Femur (tissue), 1 donor: ENCODE data around the gene TGFBI.

Source experiments
- DNase-seq: peaks from one replicate; pipeline ENCODE4 v3.0.0-alpha.2; 2017

TGFBI gene

DNA sequence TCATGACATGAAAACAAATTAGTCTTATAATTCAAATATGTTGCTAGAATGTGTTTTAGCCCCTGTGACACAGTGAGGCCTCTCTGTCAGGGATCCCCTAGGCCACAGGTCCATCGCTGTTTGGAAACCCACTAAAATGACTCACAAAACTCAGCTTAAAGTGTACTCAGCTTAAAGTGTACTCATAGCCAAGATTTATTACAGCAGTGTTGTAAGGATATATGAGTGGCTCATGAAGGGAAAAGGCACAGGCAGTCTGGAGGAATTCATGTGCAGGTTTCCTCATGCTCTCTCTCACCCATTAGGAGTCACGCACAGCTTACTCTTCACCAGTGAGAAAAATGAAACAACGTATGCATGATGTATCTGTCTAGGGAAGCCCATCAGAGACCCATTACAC lies 24.4 kb upstream of the TGFBI start:
- peak; percentile 3 for DNase-seq

DNA sequence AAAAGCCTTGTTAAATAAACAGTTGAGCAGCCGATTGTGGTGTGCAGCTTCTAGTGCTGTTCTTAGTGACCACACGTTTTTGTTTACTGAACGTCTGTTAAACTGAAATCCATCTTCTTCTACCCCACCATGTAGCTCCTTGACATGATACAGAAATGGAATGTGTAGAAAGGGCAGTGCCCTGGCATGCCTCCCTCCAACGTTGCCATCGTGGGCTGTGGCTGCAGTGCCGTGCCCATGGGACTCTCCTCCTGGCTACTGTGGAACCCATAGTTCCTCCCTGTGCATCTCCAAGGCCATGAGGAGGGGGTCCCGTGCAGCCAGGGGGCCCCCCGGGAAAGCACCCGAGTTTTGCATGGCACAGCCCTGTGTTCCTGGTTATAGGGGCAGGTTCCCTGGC lies 23.3 kb upstream of the TGFBI start:
- DNase-seq = peak; percentile 13

DNA sequence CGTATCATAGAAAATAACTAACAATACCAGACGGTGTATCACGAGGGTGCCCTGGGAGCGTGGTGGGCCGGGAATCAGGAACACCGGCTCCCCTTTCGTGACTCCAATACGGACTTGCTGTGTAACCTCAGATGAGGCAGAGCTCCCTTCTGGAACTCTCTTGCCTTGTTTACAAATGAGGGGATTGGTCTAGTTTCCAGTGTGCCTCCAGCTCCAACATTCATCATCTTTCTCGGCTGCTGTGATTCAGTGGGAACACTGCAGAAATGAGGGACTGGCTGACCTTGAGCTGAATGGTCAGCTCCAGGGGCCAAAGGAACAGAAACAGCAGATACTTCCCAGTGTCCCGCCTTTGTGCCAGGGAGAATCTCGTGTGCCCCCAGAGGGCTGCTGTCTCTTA lies 22.6 kb upstream of the TGFBI start:
- peak; percentile 18 for DNase-seq

DNA sequence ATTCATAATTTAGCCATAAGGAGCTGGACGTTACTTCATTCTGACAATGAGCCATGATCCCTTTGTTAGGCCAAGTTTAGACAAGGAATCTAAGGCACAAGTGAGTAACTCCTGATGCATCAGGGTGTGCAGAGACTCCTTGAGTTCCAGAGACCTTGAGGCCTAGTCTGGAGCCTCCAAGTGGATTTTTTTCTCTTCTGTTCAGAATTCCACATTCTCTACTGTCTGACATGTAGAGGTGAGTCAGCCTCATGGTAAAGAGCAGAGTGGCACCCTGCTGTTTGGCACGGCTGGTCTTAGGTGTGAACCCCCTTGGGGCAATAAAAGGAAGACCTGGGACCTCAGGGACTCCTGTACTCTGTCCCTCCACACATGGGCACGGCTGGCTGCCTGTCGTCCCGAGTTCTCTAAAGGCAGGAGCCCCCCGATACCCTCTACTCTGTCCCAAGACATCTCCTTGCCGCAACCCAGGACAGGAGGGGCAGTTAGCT lies 22.0 kb upstream of the TGFBI start:
- peak; percentile 13 for DNase-seq

DNA sequence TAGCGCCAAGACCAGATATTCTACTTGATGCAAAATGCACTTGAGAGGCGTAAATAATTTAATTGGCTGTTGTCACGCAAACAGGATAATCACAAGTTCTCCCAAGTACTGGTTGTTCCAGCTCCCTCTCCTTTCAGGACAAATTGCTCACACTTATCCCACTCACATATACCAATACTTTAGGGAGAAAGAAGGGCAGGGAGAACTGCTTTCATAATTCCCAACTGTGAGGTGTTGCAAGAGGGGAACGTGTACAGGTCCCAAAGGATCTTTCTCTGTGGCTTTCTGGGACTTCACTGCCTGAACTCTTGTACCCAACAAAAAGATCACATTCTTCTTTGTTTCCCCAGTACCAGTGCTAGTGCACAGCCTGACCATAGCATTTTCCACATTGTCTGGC lies 21.5 kb upstream of the TGFBI start:
- DNase-seq = peak; percentile 2

DNA sequence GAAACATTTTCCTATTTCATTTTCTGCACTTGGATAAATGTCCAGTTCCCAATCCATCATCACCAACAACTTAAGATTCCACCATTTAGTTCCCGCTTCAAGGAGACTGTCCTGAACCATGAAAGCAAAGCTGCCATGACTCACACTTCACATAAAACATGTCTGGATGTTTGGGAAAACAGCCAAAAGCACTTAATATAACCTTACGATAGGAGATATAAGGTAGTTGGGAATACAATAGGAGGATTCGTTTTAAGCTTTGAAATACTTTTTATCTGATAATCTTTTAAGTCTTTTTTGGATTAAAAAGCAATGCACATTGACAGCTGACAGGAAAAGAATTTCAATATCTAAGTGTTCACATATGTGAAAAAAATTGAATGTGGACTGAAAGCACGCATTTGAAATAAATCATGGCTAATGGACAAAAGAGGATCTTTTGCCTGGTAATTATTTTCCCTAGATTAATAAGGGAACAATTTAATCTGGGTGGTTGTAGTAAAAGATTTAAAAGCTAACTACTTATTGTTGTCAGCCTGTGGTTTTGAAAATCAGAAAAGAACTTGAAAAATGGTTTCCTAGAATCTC lies 17.3 kb upstream of the TGFBI start:
- peak; percentile 14 for DNase-seq

DNA sequence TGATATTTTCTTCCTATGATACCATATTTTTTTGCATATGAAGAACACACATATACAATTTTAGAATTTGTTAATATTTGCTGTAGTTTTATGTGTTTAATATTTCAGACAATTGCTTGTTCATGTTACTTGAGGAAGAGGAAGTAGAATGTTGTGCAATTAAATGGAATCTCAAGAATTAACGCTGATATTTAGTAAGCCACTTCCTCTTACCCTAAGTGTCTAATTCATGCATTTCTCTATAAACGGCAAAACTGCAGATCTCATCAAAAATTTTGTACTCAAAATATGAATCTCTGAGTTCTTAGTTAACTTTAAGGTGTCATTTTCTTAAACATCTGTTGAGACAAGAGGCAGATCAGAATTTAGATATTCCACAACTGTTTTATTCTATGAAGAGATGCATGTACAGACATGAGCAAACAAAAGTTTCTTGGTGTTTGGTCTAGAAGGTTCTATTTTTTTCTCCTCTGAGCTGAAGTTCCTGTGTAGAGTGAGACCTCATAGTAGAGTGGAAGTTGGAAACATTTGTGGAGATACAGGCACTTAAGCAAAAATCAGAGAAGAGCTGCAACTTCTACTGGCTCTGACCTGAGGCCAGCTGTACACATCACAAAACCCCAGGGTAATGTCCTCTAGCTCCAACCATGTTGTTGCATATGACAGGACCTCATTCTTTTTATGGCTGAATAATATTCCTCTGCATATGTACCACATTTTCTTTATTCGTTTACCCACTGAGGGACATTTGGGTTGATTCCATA lies 16.6 kb upstream of the TGFBI start:
- peak; percentile 7 for DNase-seq

DNA sequence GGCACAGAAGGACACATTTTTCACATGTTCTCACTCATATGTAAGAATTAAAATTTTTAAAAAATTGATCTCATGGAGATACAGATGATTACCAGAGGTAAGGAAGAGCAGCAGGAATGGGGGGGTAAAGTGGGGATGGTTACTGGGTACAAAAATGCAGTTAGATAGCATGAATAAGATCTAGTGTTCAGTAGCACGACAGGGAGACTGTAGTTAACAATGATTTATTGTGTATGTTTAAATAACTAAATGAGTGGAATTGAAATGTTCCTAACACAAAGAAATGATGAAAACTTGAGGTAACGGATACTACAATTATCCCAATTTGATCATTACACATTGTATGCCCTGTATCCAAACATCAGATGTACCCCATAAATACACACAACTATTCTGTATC lies 15.2 kb upstream of the TGFBI start:
- DNase-seq = peak; percentile 3

DNA sequence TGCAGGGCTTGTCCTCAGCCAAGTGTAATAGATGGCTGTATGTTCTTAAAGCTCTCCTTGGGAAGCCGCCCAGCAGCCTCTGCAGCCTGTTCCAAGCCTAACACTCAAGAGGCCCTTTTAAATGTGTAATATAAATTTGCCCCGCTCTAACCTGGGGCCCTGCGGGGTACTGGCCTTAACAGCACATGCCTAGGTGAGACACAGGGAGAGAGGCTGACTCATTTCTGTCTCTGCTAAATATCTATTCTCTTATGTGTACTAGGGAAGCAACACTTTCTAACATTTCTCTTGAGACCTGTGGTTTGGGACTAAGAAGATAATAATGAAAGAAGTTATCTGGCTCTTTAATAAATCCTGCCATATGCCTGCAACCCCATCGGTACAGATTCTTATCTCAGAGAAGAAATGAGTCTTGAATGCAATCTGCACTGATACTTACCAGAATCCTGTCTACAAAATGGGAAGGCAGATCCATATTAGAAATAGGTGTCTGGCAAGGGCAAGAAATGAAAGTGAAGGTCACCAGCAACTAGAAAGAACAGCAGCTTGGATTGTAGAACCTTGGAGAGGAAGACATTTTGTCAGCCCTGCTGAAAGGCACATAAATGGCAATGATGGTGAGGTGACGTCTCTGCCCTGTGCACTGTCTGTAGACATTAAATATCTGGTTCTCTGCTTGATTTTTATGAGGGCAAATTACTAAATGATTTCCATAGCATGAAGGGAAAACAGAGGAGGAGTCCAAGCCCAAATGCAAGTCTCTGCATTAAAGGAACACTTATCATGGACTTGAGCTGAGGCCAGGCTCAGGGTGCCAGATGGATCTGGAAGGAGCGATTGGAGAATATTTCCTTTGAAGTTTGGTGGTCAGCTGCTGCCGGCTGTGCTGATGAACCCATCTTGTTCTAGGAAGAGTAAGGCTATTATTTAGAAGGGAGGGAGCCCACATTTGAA lies 14.5 kb upstream of the TGFBI start:
- DNase-seq = peak; percentile 85

DNA sequence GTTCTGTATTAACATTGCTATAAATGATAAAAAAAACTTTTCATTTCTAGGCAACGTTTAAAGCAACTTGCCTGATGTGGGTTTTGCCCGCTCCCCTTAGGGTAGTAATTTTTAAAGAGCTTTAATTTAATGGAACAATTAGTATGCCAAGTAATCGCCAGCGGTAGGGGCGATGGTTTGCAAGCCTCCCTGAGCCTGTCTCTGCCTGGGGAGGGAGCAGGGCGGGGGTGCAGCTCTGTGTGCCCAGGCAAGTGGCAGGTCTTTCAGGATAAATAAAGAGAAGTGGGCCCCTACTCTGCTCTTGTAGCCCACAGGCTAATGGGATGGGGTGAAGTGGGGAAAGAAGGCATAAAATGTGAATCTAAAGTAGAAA lies 13.8 kb upstream of the TGFBI start:
- DNase-seq = peak; percentile 19

DNA sequence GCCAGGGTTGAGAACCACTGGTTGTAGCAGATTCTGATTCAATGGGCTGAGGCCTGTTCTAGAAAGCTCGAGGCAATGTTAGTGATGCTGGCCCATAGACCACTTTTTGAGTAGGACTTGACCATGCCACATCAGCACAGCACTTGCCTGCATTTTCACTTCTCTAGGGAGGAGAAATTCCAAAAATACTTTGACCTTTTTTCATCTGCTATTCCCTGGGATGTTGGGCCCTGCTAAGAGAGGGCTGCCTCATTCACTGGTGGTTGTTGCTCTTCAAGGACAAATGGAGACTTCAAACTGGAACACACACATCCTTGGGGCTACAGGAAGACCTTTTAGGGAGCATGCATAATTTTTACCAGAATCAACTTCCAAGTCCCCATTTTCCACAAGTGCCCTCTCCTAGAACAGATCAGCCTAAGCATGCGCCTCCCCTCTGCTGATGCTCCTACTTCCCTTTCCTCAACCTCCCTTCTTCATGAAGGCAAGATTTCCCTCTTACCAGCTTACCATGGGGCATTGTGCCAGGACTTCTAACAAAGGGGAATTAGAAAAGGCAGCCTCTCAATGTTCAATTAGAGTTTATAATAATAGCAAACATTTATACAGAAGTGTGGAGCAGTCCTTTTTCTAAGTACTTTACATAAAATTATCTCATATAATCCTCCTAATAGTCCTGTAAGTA lies 12.7 kb upstream of the TGFBI start:
- peak; percentile 11 for DNase-seq

DNA sequence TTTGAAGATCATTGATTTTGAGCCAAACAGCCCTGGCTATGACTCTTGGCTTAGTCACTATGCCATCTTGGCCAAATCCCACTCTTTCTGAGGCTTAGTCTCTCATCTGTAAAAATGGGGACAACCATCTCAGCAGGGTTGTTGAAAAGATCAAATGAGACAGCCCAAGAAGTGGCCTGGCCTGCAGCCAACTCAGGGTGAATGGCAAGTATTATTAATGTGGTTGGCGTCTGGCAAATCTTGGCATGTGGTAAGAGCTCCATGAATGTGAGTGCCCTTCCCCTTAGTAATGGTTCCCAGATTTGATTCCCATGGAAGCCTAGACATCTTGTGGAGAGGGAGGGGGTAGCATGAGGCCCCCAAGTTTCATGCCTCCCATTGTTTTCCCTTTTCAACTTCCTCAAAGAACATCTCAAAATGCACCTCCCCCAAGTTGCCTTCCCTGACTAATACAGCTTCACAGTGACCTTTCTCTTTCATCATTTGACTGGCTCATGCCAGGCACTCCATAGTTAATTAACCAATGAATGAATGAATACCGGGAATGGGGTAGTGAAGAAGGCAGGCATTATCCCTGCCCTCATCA lies 11.8 kb upstream of the TGFBI start:
- peak; percentile 42 for DNase-seq

DNA sequence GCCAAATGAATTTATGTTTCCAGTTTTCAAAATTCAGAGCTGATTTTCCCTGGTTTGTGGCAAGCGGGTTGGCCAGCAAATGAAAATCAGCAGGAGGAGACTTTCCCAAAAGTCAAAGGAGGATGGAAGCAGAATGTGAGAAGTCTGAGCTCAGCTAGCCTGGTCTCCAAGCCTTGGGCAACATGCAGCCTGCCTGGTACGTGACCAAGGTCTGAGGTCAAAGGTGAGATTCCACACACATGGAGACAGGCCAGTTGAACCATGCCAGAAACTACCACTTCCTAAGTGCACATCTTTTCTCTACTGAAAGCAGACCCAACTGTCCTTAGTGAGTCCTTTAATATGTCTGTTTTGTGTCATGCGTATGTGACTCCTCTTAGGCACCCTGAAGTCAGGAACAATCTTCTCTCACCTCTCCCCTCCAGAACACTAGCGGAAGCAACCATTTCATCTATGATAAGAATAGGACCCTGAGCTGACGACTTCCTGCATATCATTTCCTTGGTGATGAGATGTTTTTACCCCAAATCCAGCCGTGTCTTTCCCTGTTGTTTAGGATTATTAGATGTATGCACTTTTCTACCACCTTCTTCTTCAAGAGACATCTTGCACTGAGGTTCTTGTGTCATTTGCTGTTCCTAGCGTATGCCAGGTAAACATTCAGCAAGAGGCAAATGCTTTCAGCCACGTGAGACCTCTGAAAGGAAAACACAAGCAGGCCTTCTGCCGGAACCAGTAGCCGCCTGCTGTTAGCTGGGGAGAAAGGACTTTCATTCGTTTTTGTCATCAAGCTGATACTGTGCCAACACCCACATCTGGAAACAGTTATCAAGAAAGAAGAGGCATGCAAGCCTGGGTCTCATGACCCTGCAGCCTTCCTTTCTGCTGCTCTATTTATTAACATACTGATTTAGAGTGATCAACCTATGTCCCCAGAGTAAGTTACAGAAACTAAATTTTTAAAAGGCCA lies 9.7 kb upstream of the TGFBI start:
- peak; percentile 88 for DNase-seq

DNA sequence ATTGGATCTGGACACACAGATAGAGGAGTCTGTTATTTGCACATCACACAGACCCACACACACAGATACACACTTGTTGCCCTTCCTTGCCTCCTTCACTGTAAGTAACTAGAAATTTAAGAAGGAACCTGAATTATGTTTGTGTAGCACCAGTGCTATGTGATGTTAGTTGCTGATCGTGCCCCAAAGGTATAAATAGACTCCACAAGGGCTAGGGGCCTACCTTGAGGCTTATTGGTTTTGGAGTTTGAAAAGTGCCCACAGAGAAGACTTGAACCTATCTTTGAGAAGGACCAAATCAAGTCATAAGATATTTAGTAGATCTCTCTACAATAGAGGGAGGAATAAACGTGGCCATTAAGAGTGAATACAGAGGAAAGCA lies 8.8 kb upstream of the TGFBI start:
- no peak for DNase-seq

DNA sequence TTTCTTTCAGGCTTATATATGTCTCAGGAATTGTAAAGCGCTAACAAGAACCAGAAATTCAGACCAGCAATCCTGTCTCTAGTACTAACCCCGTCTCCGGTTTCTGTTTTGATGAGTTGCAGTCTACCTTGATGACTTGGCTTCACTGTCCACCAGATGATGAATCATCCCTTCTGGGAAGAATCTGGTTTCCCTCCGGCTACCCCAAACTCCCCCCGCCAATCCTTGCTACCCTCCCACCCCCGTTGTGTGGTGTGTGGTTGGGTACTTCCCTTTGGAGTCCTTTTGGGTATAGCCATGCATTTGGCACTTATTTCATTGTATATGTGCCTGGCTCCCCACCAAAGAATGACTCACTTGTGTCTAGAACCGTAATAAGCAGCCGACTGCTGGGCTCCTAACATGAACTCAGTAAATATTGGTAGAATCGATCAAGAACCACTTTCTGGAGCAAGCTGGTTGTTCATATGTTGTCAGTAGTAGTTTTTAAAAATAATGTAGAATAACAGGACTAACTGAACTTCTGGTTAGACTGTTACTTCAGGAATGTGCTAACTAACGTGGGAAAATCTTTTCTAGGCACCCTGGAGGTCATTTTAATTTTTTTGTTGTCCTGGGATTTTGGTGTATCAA lies 8.3 kb upstream of the TGFBI start:
- peak; percentile 85 for DNase-seq

DNA sequence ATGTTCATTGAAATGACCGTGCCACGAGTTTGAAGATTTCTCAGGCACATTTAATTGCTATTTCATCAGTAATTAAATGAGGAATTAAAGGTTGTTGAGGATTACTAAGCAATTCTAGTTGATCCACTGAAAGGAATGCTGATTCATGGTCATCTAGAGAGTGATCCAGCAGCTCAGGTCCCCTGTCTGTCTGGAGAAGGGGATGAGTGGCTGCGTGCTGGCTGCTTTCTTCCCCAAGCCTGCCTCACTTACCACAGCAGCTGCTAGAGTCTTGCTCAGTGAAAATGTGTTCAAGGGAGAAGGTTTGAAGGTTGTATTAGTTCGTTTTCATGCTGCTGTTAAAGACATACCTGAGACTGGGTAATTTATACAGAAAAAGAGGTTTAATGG lies 7.8 kb upstream of the TGFBI start:
- no peak for DNase-seq

DNA sequence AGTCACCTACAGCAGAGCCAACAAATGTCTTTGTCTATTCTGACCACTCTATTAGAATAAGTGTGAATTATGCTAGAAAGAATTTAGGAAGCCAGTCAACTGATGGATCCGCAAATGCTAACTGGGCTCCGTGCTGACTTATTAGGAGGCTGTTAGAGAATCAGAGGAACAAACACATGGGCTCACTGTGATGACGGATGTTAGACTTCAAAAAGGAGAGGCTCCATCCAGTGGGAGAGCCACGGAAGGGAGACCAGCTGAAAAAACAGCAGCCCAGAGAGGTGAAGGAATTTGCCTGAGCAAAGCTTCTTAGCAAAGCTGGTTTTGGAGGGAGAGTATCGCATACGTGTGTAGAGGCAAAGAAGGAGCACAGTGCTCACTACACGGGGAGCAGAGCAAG lies 5.8 kb upstream of the TGFBI start:
- peak; percentile 6 for DNase-seq

DNA sequence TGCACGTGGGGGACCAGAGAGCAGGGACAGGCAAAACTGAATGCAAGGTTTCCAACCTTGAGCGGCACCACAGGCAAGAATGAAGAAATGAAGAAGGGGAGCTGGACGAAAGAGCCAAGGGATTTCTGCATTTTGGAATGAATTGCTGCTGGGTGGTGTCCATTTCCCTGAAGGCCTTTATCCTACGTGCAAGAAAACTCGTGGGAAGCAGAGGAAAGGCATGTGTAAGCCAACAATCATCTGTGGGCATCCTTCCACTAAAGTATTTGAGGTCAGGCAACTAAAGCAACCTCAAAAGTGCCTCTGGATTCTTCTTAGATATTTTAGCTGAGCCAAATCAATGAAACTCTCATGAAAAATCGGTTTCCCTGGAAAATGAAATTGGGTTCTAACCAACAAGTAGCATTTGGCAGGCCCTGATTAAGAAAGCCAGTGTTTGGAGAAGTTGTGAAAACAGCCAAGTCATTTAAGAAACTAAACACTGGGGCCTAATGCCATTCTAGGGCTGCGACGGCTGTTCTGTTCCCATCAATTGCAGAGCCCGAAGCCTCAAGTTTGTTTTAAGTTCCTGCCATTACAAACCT lies 4.7 kb upstream of the TGFBI start:
- peak; percentile 41 for DNase-seq

DNA sequence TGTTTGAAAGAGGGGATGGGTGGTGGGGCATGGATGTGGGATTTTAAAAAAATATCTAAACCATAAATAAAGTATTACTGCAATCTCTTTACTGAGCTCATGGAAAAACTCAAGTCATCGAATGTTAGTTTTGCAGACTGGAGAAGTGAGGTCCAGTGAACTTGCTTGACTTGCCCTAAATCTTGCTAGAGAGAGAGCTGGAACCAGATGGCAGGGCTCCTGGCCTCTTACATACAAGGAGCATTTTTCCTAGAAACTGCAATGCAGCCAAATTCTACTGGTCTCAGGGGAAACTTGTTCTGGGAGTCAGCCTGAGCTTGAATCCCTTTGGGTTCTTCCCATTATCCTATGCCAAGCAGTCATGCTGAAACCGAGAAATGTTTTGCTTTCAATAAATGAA lies 2.9 kb upstream of the TGFBI start:
- peak; percentile 55 for DNase-seq

DNA sequence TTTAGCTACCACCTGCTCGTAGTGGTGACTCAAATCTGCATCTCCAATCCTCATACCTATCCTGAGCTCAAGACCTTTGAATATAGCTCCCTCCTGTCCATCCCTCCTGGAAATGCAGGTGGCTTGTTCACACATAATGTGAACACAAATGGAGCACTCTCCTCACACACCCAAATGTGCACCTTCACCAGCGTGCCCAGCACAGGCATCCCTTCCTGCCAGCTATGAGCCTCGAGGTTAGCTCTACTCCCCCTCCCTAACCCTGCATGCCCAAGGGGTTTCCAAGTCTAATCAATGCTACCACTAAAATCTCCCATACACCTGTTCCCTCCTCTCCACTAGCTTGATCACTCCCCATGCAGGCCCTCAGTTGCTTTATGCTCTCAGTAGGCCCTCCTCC lies 2.2 kb upstream of the TGFBI start:
- peak; percentile 13 for DNase-seq
